ENCODE data around the gene RAD51B.

DNA sequence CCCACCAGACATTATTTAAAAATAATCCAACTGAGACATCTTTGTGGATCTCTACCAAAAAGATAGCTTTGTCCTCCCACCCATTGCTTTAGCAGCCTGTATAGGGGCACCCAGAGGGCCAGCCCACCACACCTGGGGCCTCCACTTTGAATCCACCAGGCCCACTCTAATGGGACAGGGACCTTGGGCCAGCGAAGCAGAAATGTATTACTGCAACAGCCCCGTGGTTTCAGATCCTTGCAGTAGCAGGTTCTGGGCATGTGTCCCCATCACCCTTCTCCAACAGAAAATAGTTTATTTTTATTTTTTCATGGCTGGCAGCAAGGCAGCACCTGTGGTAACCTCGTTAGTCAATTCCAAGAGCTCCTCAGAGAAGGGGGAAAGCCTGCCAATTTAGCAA, 754.9 kb downstream of the RAD51B start:
- TF ChIP-seq, protein P1, sequence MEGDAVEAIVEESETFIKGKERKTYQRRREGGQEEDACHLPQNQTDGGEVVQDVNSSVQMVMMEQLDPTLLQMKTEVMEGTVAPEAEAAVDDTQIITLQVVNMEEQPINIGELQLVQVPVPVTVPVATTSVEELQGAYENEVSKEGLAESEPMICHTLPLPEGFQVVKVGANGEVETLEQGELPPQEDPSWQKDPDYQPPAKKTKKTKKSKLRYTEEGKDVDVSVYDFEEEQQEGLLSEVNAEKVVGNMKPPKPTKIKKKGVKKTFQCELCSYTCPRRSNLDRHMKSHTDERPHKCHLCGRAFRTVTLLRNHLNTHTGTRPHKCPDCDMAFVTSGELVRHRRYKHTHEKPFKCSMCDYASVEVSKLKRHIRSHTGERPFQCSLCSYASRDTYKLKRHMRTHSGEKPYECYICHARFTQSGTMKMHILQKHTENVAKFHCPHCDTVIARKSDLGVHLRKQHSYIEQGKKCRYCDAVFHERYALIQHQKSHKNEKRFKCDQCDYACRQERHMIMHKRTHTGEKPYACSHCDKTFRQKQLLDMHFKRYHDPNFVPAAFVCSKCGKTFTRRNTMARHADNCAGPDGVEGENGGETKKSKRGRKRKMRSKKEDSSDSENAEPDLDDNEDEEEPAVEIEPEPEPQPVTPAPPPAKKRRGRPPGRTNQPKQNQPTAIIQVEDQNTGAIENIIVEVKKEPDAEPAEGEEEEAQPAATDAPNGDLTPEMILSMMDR (conservative IDR thresholded peaks at IDR 0.05; ENCODE audit: low read depth, low read length) = no peak
- TF ChIP-seq EZH2phosphoT487 (IDR thresholded peaks at IDR 0.05; ENCODE audit: borderline replicate concordance, low read length) = no peak
- TF ChIP-seq EZH2 (IDR thresholded peaks at IDR 0.05; ENCODE audit: low read length, unreplicated experiment) = no peak

All from PC-3 (cell line).